ENCODE measurements around the gene TBXT.
"Not testable (repeated sequence)": the region's sequence is repeated elsewhere in the genome, so short reads cannot be mapped to it uniquely, and the experiment has no call there.

TBXT gene, protein sequence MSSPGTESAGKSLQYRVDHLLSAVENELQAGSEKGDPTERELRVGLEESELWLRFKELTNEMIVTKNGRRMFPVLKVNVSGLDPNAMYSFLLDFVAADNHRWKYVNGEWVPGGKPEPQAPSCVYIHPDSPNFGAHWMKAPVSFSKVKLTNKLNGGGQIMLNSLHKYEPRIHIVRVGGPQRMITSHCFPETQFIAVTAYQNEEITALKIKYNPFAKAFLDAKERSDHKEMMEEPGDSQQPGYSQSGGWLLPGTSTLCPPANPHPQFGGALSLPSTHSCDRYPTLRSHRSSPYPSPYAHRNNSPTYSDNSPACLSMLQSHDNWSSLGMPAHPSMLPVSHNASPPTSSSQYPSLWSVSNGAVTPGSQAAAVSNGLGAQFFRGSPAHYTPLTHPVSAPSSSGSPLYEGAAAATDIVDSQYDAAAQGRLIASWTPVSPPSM

DNA sequence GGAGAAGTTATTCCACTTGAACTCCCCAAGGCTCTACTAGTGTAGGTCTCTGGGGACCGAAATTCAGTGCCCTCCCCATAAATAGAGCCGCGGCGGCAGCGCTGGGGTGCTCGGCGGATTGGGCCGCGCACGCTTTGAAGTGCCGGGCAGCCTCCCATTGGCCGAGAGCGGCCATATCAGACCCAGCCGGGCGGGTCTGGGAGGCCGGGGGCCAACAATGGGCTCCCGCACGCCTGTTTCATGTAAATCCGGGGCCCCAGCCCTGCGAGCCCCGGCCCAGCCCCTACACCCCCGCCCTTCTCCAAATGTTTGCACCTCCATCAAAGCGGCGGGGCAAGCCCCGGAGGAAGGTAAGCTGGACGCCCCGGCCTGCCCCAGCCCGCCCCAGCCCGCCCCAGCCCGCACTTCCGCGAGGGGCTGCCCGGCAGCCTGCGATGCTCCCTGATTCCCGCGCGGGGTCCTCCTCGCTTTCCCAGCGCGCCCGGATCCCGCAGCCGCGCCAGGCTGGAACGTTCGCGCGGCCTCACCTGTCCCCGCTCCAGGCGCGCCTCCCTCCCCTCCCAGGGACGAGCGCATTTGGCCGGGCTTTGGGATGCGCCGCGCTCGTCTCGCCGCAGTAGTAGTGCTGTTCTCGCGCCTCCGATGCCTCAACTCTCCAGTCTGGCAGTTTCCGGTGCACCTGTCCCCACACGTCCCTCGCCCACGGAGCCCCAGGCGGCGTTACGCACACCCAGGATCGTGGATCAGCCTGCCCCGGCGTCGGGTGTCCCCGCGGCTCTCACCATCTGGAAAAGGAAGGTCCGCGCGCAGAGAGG, at the start of gene TBXT:
Gene TBXT (minus strand): TSS at position 51 of the 815 bp plus-strand sequence. CDS start 260 bp downstream, outside the sequence.
- DNase-seq (ENCODE audit: low read depth in 2 of 2), result no peak

- DNase-seq (ENCODE audit: low read depth in 2 of 2), result no peak
Measured at GRCh38 chr6:166207284-166207561, 39.6 kb upstream of the TBXT start.

DNA sequence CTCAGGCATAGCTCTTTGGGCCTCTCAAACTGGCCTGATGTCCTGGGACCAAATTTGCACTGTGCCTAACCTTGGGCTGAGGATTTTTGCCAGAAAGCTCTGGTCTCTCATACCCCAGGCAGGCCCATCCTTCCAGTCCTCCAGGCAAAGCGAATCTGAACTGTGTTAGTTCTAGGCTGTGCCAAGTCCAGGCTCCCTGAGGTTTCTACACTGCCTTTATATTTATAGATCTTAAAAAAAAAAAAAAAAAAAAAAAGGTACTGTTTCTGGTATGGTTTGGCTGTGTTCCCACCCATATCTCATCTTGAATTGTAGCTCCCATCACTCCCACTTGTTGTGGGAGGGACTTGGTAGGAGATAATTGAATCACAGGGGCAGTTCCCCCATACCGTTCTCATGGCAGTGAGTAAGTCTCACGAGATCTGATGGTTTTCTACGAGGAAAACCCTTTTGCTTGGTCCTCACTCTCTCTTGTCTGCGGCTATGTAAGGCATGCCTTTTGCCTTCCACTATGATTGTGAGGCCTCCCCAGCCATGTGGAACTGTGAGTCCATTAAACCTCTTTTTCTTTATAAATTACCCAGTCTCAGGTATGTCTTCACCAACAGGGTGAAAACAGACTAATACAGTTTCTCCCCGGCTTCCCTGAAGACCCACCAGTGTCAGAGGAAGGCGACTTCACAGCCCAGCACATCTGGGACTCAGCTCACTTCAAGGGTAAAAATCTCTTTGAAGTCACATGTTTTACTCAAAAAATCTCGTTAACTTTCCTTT, 39.0 kb upstream of the TBXT start:
- DNase-seq (ENCODE audit: low read depth in 2 of 2), result no peak

DNA sequence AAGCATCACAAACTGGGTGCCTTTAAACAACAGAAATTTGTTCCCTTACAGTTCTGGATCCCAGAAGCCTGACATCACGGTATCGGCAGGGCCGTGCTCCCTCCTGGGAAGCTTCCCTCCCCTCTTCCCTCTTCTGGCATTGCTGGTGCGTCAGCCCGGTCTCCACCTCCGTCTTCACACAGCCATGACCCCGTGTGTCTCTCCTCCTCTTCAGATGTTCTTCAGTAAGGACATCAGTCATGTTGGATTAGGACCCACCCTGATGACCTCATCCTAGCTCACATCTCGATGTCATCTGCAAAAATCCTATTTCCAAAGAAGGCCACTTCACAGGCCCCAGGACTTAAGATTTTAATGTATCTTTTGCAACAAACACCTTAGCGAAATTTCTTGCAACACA, 38.4 kb upstream of the TBXT start:
- DNase-seq (ENCODE audit: low read depth in 2 of 2), result no peak

- no peak for DNase-seq (ENCODE audit: low read depth in 2 of 2)
Measured at GRCh38 chr6:166204852-166205650, 37.4 kb upstream of the TBXT start.

DNA sequence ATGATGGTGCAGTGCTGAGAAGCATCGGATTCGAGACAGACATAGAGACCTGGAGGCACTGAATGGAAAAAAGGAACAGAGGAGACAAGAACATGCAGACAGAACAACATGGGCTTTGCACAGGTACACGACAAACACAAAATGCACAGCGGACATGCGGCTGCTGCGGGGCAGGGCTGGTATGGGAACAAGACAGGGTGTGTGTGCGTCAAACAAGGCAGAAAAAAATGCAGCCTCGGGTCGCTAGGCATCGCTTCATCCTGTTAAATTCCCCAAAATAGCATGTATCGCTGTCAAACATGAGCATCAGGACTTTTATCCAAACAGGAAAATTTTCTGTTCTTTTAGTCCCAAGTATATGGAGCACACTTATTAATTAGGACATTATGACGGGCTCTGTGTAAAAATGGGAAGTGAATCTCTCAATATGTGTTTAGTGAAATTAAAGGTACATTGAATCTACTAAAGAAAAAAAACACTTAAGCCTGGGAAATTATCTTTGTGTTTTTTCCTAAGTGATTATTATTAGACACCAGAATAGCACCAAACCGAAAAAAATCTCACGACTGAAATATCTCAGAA, 36.1 kb upstream of the TBXT start:
- no peak for DNase-seq (ENCODE audit: low read depth in 2 of 2)

- DNase-seq (ENCODE audit: low read depth in 2 of 2), result no peak
Measured at GRCh38 chr6:166203003-166203640, 35.5 kb upstream of the TBXT start.

DNA sequence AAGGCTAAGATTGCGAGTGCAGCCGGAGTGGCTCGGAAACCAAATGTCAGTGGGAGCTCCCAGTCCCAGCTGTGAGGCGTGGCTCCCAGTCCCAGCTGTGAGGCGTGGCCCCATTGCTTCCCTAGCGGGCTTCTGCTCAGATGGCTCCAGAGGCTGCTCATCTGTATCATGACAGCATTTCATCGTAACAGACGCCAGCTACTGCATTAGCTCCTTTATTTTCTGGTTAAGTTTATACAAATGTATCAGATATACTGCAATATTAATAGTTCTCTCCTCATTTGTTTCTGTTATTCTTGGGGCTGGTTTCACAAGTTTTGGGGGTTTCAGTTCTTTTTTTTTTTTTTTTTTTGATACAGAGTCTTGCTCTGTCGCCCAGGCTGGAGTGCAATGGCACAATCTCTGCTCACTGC, 34.7 kb upstream of the TBXT start:
- DNase-seq (ENCODE audit: low read depth in 2 of 2), result no peak

DNA sequence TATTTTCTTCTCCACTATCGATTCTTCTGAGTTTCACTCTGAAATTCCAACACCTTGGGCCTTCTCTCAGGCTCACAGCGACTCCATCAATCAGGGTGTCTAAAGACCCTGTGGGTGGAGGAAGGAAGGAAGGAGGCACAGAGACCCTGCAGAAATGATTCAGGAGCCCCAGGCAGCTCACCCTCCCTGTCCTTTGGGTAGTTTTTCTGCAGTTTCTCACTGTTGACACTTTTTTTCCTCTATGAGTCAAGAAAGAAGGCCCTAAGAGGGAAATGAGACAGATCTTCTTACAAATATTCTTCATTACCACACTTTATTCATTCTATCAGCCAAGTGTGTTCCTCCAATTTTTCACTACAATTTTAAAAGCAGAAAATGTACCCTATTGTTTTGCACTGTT, 34.2 kb upstream of the TBXT start:
- no peak for DNase-seq (ENCODE audit: low read depth in 2 of 2)

DNA sequence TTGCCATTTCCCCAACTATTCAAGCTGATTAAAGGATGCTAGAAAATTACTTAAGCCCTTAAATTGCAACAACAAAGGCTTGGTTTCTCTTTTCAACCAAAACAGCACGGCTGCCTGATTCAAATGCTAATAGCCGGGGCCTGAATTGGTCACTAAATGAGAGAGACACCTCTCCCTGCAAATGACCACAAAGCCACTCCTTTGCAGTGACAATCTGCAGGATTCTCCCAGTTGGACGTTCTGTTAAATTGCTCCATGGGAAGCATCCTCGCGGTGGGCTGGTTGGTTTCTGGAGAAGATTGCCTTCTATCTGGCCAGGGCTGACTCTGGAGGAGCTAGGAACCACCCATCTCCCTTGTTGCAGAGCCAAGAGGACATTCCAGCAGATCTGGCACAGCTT, 29.7 kb upstream of the TBXT start:
- DNase-seq (ENCODE audit: low read depth in 2 of 2), result no peak

DNA sequence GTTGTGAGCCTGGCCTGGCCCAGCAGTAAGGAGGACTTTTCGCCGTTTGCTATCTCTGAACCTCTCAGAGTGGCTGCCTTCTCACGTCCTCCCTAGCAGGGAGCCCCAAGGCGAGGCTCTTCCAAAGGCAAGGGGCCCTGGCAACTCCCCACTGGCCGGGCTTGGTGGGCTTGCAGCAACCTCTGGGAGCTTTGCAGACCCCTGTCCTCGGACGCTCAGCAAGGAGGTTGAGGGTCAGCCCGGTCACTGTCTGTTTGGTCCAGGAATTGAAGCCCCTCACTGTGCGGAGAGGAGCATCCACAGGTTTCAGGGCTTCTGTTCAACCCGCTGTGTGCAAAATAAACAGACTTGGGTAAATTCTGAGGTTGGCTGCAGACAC, 28.2 kb upstream of the TBXT start:
- no peak for DNase-seq (ENCODE audit: low read depth in 2 of 2)

DNA sequence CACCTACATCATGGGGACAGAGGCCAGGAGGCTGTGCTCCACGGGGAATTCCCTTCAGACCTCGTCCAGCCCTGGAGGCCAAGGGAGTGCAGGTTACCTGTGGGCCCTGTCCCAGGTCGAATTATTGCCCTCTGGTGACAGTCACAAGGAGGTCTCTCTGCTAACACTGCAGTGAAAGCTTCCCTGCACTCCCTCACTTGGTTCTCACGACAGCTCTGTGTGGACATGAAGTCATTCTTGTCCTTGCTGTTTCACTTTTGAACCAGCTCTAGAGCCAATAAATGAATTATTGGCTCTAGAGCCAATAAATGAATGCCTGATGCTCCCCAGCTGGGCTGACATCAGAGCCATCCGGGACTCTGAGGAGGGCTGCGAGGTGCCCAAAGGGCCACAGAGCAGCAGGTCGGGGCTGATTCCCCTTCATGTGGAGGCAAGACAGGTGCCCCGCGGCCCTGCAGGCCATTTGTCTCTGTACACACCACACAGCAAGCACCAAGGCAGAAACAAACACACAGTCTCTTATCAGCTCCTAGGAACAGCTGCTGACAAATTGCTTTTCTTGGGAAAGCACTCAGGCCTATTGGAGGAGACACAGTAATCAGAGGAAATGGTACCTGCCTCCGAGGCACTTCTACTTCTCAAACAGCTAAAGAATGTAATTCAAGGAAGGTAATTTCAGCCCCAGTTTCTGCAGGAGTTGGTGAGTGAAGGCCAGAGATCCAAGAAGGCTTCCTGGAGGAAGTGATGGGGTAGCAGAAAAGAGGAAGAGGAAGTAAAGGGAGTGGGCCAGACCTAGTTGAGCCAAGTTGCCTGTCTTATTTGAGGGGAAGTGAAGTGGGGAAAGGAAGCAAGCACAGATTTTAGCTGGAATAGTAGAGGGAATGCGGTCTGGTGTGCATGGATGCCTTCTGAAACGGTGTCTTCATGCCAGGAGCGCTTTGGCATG, 27.5 kb upstream of the TBXT start:
- DNase-seq (ENCODE audit: low read depth in 2 of 2), result no peak

GRCh38 chr6:166192557-166192956, 24.9 kb upstream of the TBXT start:
- DNase-seq (ENCODE audit: low read depth in 2 of 2), result no peak

DNA sequence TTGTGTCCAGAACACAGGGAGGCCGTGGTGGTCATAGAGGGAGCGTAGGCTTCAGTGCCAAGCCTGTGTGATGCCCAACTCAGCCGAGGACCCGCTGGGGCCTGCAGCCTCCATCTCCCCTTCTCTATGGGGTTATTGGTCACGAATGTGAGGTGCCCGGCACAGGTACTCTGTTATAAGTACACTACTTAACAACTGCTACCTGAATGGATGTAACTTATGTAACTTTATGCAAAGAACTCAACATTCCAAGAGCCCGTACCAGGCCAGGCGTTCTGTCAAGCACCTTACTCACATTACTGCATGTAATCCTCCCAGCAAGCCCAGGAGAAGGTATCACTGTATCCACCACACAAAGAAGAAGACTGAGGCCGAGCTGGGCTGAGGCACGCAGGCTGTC, 24.5 kb upstream of the TBXT start:
- DNase-seq (ENCODE audit: low read depth in 2 of 2), result no peak

GRCh38 chr6:166179704-166180103, 12.1 kb upstream of the TBXT start:
- DNase-seq (ENCODE audit: low read depth in 2 of 2), result no peak

DNA sequence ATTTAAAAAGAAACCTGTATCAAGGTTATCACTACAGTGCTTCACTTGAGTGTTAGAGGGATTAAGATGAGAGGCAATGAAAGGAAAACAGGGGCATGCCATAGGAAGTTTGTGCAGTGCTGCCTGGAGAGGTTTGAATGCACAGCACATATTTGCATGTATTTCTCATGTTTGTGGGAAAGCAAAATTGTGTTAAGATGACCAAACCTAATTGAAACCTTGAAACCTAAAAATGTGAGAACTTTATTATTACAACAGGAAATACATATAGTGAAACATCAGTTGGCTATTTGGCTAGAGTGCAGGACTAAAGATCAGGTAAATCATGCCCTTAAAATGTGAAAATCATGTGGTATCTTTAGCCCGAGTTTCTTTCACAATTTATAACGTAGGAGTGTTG, 8.5 kb upstream of the TBXT start:
- no peak for DNase-seq (ENCODE audit: low read depth in 2 of 2)

GRCh38 chr6:166175093-166175492, 7.4 kb upstream of the TBXT start:
- not testable (repeated sequence) for DNase-seq (ENCODE audit: low read depth in 2 of 2)

- no peak for DNase-seq (ENCODE audit: low read depth in 2 of 2)
Measured at GRCh38 chr6:166174031-166174430, 6.4 kb upstream of the TBXT start.

GRCh38 chr6:166173281-166173951, 5.8 kb upstream of the TBXT start:
- DNase-seq (ENCODE audit: low read depth in 2 of 2), result no peak
